NCI-H82 treated with DMSO at 0.1 percent for 48 hours (cell line): ENCODE results near the gene ILKAP.

Experiments used
- DNase-seq: peaks from one replicate; lab custom pipeline; 2025; ENCODE audit not compliant: unreplicated experiment; lab: John Stamatoyannopoulos, UW

The ILKAP gene

GRCh38 chr2:238125127-238125885 is 78.2 kb downstream of the ILKAP start:
- DNase-seq, result no peak

- DNase-seq, result no peak
Observed at GRCh38 chr2:238124488-238125126, 78.9 kb downstream of the ILKAP start.

GRCh38 chr2:238123991-238124470 is 79.5 kb downstream of the ILKAP start:
- no peak for DNase-seq

GRCh38 chr2:238123218-238123971 is 80.1 kb downstream of the ILKAP start:
- DNase-seq, result no peak

GRCh38 chr2:238122287-238123217 is 80.9 kb downstream of the ILKAP start:
- DNase-seq, result no peak

- DNase-seq, result no peak
Observed at GRCh38 chr2:238121511-238122286, 81.8 kb downstream of the ILKAP start.

- no peak for DNase-seq
Observed at GRCh38 chr2:238120463-238121298, 82.8 kb downstream of the ILKAP start.
